ENCODE data around the gene ALG12.
"Not testable (repeated sequence)": the region's sequence is repeated elsewhere in the genome, so short reads cannot be mapped to it uniquely, and the experiment has no call there.

The ALG12 gene

DNA sequence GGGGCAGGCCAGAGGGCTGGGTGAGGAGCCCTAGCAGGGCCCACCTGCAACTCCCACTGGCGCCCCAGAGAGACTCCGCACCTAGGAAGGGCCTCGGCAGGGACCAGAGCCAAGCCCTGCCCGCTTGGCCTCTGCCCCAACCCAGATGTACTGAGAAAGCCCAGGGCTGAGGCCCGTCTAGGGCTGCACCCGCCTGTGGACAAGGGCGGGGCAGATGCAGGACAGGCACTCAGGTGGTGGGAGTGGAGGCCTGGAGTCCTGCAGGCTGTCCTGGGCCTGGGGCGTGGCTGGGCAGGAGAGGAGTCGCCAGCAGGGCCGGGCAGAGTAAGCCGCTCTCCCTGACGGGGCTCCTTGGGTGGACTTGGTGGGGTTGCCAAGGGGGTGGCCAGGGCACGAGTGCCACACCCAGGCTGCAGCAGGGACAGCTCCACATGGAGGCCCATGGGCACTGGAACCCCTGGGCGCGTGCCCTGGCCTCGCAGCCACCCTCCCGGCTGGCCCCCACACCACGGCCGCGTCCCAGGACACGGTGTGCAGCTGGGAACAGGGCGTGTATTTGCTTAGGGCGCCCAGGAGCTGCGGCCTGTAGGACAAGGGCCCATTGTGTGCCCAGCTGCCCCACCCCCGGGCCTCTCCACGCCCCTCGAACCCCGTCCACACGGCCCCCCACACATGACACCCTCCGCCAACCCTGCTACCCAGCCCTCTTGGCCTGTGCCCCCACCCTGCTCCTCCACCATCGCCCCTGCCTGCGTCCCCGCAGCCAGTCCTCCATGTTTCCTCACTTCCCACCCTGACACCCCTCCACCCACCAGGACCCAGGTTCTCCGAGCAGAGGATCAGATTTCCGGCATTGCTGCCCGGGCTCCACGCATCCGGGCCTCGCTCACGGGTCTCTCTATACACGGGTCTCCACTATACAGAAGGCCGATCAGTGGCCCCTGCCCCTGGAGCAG, 31.0 kb upstream of the ALG12 start:
- no peak for DNase-seq (ENCODE audit: low read depth, low spot score)
- H3K4me3 ChIP-seq (ENCODE audit: low read length), result no peak overlapping the region

DNA sequence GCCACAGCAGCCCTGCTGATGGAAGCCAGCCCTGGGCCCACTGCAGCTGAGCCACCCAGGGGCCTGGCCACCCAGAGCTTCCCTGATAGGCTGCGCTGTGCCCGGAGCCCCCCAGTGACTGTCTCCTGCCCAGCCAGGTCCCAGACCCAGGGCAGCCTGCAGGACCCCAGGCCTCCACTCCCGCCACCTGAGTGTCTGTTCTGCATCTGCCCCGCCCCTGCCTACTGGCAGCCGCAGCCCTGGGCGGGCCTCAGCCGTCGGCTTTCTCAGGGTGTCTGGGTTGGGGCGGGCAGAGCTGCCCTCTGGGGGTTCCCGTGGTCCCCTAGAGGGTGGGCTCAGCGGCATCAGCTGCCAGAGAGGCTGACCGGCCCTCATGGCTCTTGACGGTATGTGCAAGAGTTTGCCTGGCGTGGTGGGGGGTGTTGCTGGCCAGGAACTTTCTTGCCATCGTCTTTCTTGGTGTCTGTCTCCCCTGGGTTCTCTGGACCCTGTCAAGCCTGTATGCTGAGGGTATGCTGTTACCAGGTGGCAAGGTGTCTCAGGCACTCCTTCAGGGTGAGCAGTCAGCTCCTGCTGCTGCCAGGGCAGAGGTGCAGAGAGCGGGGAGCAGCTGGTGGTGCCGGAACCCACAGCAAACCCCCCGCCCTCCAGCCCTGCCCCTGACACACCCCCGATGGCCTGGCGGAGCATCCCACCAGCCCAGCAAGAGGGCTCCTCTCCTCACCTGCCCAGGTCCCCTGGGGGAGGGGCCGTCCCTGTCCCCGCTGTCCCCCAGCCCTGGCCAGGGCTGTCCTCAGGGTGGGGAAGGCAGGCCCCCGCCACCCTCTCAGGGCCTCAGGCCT, 30.1 kb upstream of the ALG12 start:
- no peak overlapping the region for H3K4me3 ChIP-seq (ENCODE audit: low read length)

DNA sequence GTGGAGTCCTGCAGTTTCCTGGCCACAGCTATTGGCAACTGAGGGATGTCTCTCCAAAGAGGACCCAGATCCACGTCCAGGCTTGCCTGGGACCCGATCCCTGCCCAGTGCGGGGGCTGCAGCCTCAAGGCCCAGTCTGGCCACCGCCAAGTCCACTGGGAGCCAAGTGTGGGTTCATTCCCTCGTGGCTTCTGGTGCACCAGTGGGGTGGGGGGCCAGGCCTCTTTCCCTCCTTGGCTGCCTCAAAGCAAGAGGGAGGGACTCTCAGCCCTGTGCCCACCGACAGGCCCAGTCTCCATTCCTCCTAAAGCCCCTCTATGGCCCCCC, 29.0 kb upstream of the ALG12 start:
- H3K4me3 ChIP-seq (ENCODE audit: low read length), result no peak overlapping the region
- no peak for DNase-seq (ENCODE audit: low read depth, low spot score)

More for the DNA sequence above, 30.1 kb upstream of the ALG12 start:
- DNase-seq (ENCODE audit: low read depth, low spot score), result no peak

DNA sequence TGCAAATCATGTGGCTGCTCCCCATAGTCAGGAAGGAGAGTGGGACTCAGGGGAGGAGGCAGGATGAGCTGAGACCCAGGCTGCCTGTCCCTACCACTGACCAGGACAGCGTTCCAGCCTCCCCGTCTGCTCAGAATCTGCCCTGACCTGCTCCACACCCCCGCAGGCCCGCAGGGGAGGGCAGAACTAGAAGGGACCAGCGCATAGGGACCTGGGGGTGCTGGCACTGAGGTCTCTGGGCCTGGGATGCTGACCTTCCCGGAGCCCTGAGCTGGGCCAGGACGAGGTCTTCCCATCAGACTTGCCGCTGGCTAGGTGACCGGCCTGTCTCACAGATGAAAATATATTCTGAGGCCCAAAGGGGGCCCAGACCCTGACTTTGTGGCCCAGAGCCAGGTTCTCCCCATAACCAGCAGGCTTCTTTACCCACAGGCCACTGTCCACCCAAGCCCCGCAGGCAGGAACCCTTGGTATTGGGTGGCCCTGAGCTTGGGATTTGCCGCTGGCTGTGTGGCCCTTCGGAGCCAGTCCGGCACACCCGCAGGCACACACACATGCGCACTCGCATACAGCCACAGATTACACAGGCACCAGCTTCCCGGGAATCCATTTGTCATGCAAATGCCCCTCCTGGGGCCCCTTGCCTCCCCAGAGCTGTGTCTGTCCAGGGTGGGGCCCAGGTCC, 28.5 kb upstream of the ALG12 start:
- no peak for DNase-seq (ENCODE audit: low read depth, low spot score)
- no peak overlapping the region for H3K4me3 ChIP-seq (ENCODE audit: low read length)

DNA sequence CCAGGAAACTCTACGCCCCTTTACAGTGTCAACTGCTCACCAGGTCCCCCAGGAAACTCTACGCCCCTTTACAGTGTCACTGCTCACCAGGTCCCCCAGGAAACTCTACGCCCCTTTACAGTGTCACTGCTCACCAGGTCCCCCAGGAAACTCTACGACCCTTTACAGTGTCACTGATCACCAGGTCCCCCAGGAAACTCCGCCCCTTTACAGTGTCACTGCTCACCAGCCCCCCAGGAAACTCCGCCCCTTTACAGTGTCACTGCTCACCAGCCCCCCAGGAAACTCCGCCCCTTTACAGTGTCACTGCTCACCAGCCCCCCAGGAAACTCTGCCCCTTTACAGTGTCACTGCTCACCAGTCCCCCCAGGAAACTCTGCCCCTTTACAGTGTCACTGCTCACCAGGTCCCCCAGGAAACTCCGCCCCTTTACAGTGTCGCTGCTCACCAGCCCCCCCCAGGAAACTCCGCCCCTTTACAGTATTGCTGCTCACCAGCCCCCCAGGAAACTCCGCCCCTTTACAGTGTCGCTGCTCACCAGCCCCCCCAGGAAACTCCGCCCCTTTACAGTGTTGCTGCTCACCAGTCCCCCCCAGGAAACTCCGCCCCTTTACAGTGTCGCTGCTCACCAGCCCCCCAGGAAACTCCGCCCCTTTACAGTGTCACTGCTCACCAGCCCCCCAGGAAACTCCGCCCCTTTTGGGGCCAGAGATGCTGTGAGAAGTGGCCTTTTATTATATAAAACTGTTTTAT, 27.0 kb upstream of the ALG12 start:
- peak; percentile 74 for DNase-seq (ENCODE audit: low read depth, low spot score)
- H3K4me3 ChIP-seq (ENCODE audit: low read length), result not testable (repeated sequence)

DNA sequence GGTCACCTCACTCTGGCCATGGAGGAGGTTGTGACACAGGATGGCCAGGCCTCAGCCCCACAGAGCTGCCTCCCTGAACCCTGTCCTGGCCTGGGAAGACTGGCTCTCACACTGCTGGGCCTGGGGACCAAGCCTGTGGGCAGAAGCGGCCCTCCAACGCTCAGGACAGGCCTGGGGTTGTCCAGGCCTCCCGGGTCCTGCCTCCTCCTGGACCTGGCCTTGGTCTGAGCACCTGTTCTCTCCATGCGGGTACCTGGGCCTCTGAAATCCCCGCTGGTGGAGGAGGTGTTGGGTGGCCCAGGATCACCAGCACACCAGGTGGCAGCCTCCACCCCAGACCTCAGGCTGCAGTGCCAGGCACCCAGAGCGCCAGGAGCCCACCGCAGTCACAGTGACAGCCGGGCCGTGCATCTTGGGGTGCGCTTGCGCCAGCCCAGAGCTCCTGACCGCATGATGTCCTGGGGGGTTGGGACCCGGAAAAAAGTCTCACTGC, 26.2 kb upstream of the ALG12 start:
- DNase-seq (ENCODE audit: low read depth, low spot score), result no peak
- no peak overlapping the region for H3K4me3 ChIP-seq (ENCODE audit: low read length)

- DNase-seq (ENCODE audit: low read depth, low spot score), result no peak
- no peak overlapping the region for H3K4me3 ChIP-seq (ENCODE audit: low read length)
Measured at GRCh38 chr22:49943771-49944398, 25.6 kb upstream of the ALG12 start.

GRCh38 chr22:49943405-49943765, 25.1 kb upstream of the ALG12 start:
- no peak for DNase-seq (ENCODE audit: low read depth, low spot score)
- no peak overlapping the region for H3K4me3 ChIP-seq (ENCODE audit: low read length)

DNA sequence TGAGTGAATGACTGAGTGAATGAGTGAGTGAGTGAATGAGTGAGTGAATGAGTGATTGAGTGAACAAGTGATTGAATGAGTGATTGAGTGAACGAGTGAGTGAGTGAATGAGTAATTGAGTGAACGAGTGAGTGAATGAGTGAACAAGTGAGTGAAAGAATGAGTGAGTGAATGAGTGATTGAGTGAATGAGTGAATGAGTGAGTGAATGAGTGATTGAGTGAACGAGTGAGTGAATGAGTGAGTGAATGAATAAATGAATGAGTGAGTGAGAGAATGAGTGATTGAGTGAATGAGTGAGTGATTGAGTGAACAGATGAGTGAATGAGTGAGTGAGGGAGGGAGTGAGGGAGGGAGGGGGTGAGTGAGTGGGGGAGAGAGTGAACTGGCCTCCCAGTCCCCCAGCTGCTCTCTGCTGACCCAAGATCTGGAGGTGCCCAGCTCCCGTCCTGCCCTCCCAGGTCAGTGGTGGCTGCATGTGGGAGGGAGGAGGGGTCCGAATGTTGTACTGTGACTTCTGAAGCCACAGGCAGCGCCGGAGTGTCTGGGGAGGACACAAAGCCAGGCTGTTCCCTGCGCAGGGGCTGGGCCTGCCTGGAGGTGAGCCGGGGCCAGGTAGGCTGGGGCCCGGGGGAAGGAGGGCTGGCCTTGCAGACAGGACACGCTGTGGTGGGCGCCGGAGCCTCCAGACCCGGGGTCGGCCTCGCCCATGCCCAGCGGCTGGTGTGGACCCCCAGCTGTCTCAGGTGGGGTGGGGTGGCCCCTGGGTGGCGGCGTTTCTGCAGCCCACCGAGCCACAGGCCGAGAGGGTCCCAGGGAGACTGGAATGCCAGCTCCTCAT, 24.5 kb upstream of the ALG12 start:
- no peak overlapping the region for H3K4me3 ChIP-seq (ENCODE audit: low read length)
- no peak for DNase-seq (ENCODE audit: low read depth, low spot score)

- no peak overlapping the region for H3K4me3 ChIP-seq (ENCODE audit: low read length)
- no peak for DNase-seq (ENCODE audit: low read depth, low spot score)
Measured at GRCh38 chr22:49941507-49942316, 23.5 kb upstream of the ALG12 start.

- no peak overlapping the region for H3K4me3 ChIP-seq (ENCODE audit: low read length)
- no peak for DNase-seq (ENCODE audit: low read depth, low spot score)
Measured at GRCh38 chr22:49938565-49939136, 20.4 kb upstream of the ALG12 start.

- no peak for DNase-seq (ENCODE audit: low read depth, low spot score)
- no peak overlapping the region for H3K4me3 ChIP-seq (ENCODE audit: low read length)
Measured at GRCh38 chr22:49937758-49938564, 19.7 kb upstream of the ALG12 start.

DNA sequence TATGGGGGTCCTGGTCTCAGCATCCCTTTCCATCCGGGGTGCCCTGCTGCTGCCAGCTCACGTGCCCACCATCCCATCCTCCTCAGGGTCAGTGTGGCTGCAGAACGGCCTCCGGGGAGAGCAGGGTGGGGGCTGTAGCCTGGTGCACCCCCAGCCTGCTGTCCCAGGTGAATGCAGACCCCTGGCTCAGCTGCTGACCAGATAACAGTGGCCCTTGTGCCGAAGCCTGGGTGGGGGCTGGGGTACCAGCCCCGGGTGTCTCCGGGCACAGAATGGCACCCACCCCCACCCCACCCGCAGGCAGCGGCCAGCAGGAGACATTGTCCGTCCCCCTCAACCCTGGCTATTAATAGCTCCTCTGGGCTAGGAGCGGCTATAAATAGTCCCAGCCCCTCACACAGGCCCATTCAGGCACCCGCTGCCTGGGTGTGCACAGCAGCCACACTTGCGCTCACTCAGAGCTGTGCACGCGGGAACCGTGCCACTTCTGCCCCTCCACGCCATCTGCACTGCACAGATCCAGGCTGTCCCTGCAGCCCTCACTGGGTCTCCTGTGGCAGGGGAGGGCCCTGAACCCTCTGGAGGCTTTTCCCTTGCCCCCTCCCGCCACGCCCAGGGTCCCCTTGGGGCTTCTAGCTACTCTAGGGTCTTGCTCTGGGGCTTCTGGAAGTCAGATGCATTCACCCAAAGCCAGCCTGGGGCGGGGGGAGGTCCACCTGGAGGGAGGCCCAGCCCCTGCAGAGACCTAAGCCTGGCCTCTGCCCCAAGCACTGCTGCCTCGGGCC, 18.9 kb upstream of the ALG12 start:
- no peak for DNase-seq (ENCODE audit: low read depth, low spot score)
- no peak overlapping the region for H3K4me3 ChIP-seq (ENCODE audit: low read length)

DNA sequence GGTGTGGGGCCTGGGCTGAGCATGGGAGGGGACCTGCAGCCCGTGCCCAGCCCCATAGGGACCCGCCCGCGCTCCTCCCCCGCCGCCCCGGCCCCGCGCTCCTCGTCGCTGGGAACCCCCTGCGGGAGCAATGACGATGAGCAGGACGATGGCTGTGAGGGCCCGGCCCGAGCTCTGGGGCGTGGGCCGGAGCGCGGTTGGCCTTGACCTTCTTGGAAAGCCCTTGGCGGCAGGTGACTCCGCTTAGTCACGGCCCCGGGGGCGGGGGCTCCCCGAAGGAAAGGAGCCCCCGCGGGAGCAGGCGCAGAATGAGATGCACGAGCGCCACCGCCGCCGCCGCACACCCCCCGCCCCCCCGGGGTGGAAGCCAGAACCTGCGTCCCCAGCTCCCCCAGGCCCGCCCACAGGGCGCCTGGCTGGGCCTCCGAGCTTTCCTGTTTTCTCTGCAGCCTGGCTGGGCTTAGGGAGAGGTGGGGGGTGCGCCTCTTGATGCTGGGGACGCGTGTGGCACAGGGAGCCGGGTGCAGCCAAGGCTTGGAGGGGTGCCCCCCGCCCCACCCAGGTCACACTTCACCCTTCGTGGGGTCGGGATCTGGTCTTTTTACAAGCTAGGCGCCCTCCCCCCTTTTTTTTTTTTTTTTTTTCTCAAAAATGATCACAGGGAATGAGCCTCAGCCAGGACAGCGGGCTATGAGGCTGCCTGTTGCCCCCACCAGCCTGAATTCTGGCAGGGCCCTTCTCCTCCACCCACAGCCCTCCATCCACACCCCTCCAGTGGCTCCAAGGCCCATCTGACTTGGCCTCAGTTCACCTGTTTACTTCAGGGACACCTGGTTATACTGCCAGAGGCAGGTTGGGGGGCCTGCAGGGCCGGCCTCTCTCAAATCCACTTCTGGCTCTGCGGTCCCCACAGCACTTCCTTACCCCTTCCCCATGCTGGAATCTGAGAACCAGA, 18.1 kb upstream of the ALG12 start:
- DNase-seq (ENCODE audit: low read depth, low spot score), result peak; percentile 43
- peak overlapping the region; percentile 46 for H3K4me3 ChIP-seq (ENCODE audit: low read length)
